CD4-positive, alpha-beta T cell treated with Interferon alpha-2 for 1 hour (primary cell): ENCODE results near the gene NUAK1.

Experiments
- DNase-seq, 2 donors: peaks; one replicate each; pipeline ENCODE4 v3.0.0-alpha.2; 2020 to 2022

Gene NUAK1

GRCh38 chr12:106108185-106108835 lies 30.4 kb downstream of the NUAK1 start:
- DNase-seq, result no peak

- no peak for DNase-seq
Measured at GRCh38 chr12:106107566-106107965, 31.2 kb downstream of the NUAK1 start.

GRCh38 chr12:106106892-106107291 lies 31.9 kb downstream of the NUAK1 start:
- DNase-seq, result no peak

- DNase-seq, result no peak
Measured at GRCh38 chr12:106106061-106106566, 32.6 kb downstream of the NUAK1 start.

- no peak for DNase-seq
Measured at GRCh38 chr12:106101803-106102202, 37.0 kb downstream of the NUAK1 start.

GRCh38 chr12:106098691-106099200 lies 40.0 kb downstream of the NUAK1 start:
- DNase-seq, result no peak

GRCh38 chr12:106097011-106097410 lies 41.7 kb downstream of the NUAK1 start:
- no peak for DNase-seq

- no peak for DNase-seq
Measured at GRCh38 chr12:106096376-106096775, 42.4 kb downstream of the NUAK1 start.

- DNase-seq, result no peak
Measured at GRCh38 chr12:106094304-106094703, 44.5 kb downstream of the NUAK1 start.

GRCh38 chr12:106093246-106093645 lies 45.5 kb downstream of the NUAK1 start:
- DNase-seq, result no peak

GRCh38 chr12:106091446-106091820 lies 47.3 kb downstream of the NUAK1 start:
- DNase-seq, result no peak

GRCh38 chr12:106090591-106091445 lies 47.9 kb downstream of the NUAK1 start:
- no peak for DNase-seq

GRCh38 chr12:106089935-106090334 lies 48.8 kb downstream of the NUAK1 start:
- DNase-seq, result no peak

GRCh38 chr12:106088811-106089485 lies 49.8 kb downstream of the NUAK1 start:
- no peak for DNase-seq

- DNase-seq, result no peak
Measured at GRCh38 chr12:106088246-106088808, 50.4 kb downstream of the NUAK1 start.

- no peak for DNase-seq
Measured at GRCh38 chr12:106086696-106087095, 52.1 kb downstream of the NUAK1 start.

- DNase-seq, result no peak
Measured at GRCh38 chr12:106085213-106085612, 53.5 kb downstream of the NUAK1 start.

- DNase-seq, result no peak
Measured at GRCh38 chr12:106084759-106085158, 54.0 kb downstream of the NUAK1 start.

- no peak for DNase-seq
Measured at GRCh38 chr12:106084014-106084671, 54.6 kb downstream of the NUAK1 start.

- DNase-seq, result no peak
Measured at GRCh38 chr12:106082216-106083175, 56.3 kb downstream of the NUAK1 start.

GRCh38 chr12:106081606-106082005 lies 57.1 kb downstream of the NUAK1 start:
- no peak for DNase-seq
